Measurements from ENCODE around the gene SSTR1.

SSTR1 gene

DNA sequence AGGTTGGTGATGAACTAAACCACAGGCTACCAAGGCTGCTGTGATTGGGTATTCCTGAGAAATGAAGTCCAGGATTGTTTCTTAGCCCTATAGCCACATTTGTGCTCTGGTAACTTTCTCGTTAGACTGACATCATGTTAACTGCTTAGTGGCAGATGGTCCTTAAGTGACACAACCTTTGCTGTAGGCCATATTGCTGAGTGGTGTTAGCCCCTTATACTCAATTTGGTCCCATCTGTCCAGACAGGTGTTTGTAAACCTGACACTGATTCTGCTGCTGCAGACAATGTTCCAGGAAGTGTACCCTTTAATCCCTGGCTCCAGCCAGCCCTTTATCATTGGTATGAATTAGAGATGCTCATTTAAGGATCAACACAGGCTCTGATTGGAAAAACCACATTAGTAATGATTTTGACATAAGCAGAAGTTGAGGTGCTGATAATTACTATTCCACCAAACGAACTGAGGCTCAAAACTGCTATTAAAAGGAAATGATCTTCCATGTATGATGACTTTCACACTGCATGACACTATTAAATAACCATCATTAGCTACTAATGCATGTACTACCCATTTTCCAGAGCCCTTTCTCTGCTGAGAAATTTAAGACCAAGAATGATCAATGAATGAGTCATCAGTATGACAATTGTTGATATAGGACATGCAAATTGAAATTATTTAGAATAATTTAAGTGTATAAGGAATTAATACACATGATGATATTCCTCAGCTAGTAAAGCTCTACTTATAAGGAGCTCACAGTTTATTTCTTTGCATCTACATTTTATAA lies 3.6 kb upstream of the SSTR1 start:
- TF ChIP-seq CTCF (IDR thresholded peaks at IDR 0.05; ENCODE audit: low read depth, low read length): no peak
- H3K4me3 ChIP-seq (ENCODE audit: low read depth, low read length): no peak overlapping the region

GRCh38 chr14:38204719-38205115 lies 3.0 kb upstream of the SSTR1 start:
- TF ChIP-seq CTCF (IDR thresholded peaks at IDR 0.05; ENCODE audit: low read depth, low read length): no peak
- no peak overlapping the region for H3K4me3 ChIP-seq (ENCODE audit: low read depth, low read length)

GRCh38 chr14:38205119-38205813 lies 2.4 kb upstream of the SSTR1 start:
- H3K4me3 ChIP-seq (ENCODE audit: low read depth, low read length): no peak overlapping the region
- no peak for TF ChIP-seq CTCF (IDR thresholded peaks at IDR 0.05; ENCODE audit: low read depth, low read length)

DNA sequence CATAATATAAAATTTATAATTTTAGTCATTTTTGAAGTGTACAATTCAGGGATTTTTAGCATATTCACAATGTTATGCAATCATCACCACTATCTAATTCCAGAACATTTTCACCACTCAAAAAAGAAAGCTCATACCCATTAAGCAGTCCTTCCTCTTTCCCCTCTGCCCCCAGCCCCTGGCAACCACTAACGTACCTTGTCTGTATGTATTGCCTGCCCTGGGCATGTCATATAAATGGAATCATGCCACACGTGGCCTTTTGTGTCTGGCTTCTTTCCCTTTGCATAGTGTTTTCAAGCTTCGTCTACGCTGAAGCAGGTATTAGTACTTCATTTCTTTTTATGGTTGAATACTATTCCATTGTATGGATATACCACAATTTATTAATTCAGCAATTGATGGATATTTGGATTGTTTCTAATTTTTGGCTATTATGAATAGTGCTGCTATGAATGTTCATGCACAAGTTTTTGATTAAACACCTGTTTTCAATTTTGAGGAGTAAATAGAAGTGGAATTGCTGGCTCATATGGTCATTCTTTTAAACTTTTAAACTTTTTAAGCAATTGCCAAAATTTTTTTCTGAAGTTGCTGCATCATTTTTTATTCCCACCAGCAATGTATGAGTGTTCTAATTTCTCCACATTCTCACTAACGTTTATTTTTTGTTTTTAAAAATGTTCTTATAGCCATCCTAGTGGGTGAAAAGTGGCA lies 1.6 kb upstream of the SSTR1 start:
- no peak for TF ChIP-seq CTCF (IDR thresholded peaks at IDR 0.05; ENCODE audit: low read depth, low read length)
- H3K4me3 ChIP-seq (ENCODE audit: low read depth, low read length): no peak overlapping the region

- no peak overlapping the region for H3K4me3 ChIP-seq (ENCODE audit: low read depth, low read length)
Observed at GRCh38 chr14:38206689-38207376, 871 bp upstream of the SSTR1 start.

DNA sequence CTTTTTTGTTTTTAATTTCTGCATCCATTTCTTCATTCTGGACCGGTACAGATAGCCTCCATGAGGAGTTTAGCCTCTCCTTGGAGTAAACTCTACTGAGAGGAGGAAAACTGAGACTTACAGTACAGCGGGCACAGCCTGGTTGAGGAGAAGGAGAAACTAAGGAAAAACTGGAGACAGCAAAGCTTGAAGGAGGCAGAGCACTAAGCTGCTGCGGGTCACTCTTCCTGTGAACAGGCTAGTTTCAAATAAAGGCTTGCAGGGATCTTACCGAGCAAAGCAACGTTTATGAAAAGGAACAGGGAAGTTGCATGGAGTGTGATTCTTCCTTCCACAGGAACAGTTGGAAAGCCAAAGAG lies 348 bp upstream of the SSTR1 start:
- no peak for TF ChIP-seq CTCF (IDR thresholded peaks at IDR 0.05; ENCODE audit: low read depth, low read length)
- peak overlapping the region; percentile 65 for H3K4me3 ChIP-seq (ENCODE audit: low read depth, low read length)

More at GRCh38 chr14:38206689-38207376, 871 bp upstream of the SSTR1 start:
- no peak for TF ChIP-seq CTCF (IDR thresholded peaks at IDR 0.05; ENCODE audit: low read depth, low read length)
